ENCODE data around the gene PIK3R5.

GRCh38 chr17:8875436-8875835, 90.1 kb downstream of the PIK3R5 start:
- TF ChIP-seq CTCF (IDR thresholded peaks at IDR 0.05 in 2 of 3, conservative IDR thresholded peaks at IDR 0.05 in 1 of 3; ENCODE audit: borderline replicate concordance in 1 of 3, insufficient read depth in 1 of 3, low read depth in 2 of 3, low read length in 2 of 3) (no peak), EGR1 (IDR thresholded peaks at IDR 0.05; ENCODE audit: low read depth) (no peak), REST (IDR thresholded peaks at IDR 0.05; ENCODE audit: low read depth) (no peak), SRF (IDR thresholded peaks at IDR 0.05; ENCODE audit: low read depth) (no peak), CEBPB (IDR thresholded peaks at IDR 0.05; ENCODE audit: low read depth) (no peak), EZH2 (IDR thresholded peaks at IDR 0.05) (no peak), POLR2A (IDR thresholded peaks at IDR 0.05; ENCODE audit: borderline replicate concordance, extremely low read depth, insufficient read depth, insufficient read length) (no peak), EZH2phosphoT487 (IDR thresholded peaks at IDR 0.05; ENCODE audit: borderline replicate concordance) (no peak), ELF1 (IDR thresholded peaks at IDR 0.05; ENCODE audit: borderline replicate concordance, low read depth) (no peak), ATF3 (IDR thresholded peaks at IDR 0.05) (no peak), POLR2AphosphoS5 (IDR thresholded peaks at IDR 0.05; ENCODE audit: low read depth, low read length) (no peak), CBX3 (IDR thresholded peaks at IDR 0.05; ENCODE audit: low read depth) (no peak), FOSL1 (IDR thresholded peaks at IDR 0.05; ENCODE audit: low read depth) (no peak), ZBTB33 (IDR thresholded peaks at IDR 0.05; ENCODE audit: extremely low read depth, insufficient replicate concordance, low read length) (no peak)

Data from HCT116 (cell line).